Muscle layer of colon (tissue), 2 donors: ENCODE data around the gene FANCG.

Experiments used
- H3K27ac ChIP-seq: one replicate; pipeline ENCODE4 v1.7.0; 2013; ENCODE audit warnings: low read depth, mild to moderate bottlenecking, low read length, moderate library complexity
- H3K27me3 ChIP-seq, 2 donors: one replicate each; pipeline ENCODE4 v1.7.0; 2013; ENCODE audit warnings: low read length in 2 of 2, mild to moderate bottlenecking in 2 of 2; ENCODE audit not compliant: insufficient read depth in 2 of 2, control insufficient read depth in 1 of 2
- H3K36me3 ChIP-seq: one replicate; pipeline ENCODE4 v1.7.0; 2013; ENCODE audit warnings: mild to moderate bottlenecking, low read length; ENCODE audit not compliant: insufficient read depth
- H3K4me1 ChIP-seq: one replicate; pipeline ENCODE4 v1.7.0; 2013; ENCODE audit warnings: mild to moderate bottlenecking, low read length; ENCODE audit not compliant: insufficient read depth
- H3K4me3 ChIP-seq, 2 donors: one replicate each; pipeline ENCODE4 v1.7.0; 2013; ENCODE audit warnings: low read length in 2 of 2, low read depth in 1 of 2, mild to moderate bottlenecking in 1 of 2, moderate library complexity in 1 of 2
- H3K9ac ChIP-seq: one replicate; pipeline ENCODE4 v1.7.0; 2013; ENCODE audit warnings: low read length
- H3K9me3 ChIP-seq: one replicate; pipeline ENCODE4 v1.7.0; 2013; ENCODE audit warnings: mild to moderate bottlenecking, low read length
- donor health status: abdominal sarcoma.
- donor health status: Adenocarcinoma of cecum.

FANCG gene

DNA sequence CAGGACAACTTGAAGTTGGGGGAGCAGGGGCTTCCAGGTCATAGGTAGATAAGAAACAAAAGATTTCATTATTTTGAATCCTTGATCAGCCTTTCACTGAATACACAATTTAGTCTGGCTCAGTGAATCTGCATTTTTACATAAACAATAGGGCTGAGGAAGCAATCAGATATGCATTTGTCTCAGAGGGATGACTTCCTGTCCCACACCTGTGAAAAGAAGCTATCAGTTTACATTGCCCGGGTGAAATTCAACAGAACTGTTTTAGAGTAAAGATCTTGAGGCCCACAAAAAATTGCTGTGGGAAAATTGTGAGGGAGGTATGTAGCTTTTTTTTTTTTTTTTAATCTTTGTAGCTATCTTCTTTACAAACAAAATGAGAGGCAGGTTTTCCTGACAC is 51.9 kb downstream of the FANCG start:
- no peaks in the 10 kb centered on the region for H3K9me3 ChIP-seq
- H3K4me3 ChIP-seq, result no peak overlapping the region
- H3K9ac ChIP-seq, result no peak overlapping the region
- no peaks in the 10 kb centered on the region for H3K27me3 ChIP-seq
- H3K27ac ChIP-seq, result no peak overlapping the region
- H3K4me1 ChIP-seq, result no peaks in the 10 kb centered on the region
- H3K36me3 ChIP-seq, result no peaks in the 10 kb centered on the region

- Histone ChIP-seq H3K9me3 (no peaks in the 10 kb centered on the region), H3K36me3 (no peaks in the 10 kb centered on the region), H3K27me3 (no peaks in the 10 kb centered on the region), H3K27ac (no peak overlapping the region), H3K9ac (no peak overlapping the region), H3K4me1 (no peaks in the 10 kb centered on the region), H3K4me3 (no peak overlapping the region)
Measured at GRCh38 chr9:35027374-35027773, 52.4 kb downstream of the FANCG start.

DNA sequence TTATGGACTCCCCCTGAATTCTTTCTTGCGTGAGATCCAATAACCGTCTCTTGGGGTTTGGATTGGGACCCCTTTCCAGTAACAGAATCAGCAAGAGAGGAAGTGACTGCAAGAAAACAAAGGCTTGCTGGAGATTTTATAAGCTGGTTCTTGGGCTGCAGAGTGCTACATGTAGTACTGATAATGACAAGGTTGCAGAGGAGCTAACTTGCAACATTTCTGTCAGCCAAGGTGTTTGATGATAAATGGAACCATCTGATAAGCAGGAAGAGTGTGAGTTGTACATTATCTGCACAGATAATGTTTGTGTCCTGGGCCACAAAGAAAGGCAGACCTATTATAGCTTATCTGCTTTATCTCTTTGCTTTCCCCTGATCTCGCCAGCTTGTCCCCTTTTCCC is 53.1 kb downstream of the FANCG start:
- H3K27me3 ChIP-seq, result no peaks in the 10 kb centered on the region
- H3K27ac ChIP-seq, result no peak overlapping the region
- H3K4me1 ChIP-seq, result no peaks in the 10 kb centered on the region

More for the DNA sequence above, 53.1 kb downstream of the FANCG start:
- no peak overlapping the region for H3K9ac ChIP-seq
- no peaks in the 10 kb centered on the region for H3K9me3 ChIP-seq
- no peaks in the 10 kb centered on the region for H3K36me3 ChIP-seq
- H3K4me3 ChIP-seq, result no peak overlapping the region
